Spleen (tissue), 7 donors: ENCODE results near the gene KIF5A.

Source experiments
- POLR2A ChIP-seq, 3 donors: fragments of 450-650 bp; IDR thresholded peaks; one replicate each; pipeline ENCODE4 v1.5.1; 2017; ENCODE audit warnings: antibody characterized with exemption in 3 of 3, mild to moderate bottlenecking in 1 of 3
- POLR2AphosphoS5 ChIP-seq, 3 donors: sonication (generic); formaldehyde crosslinking; IDR thresholded peaks; one replicate each; pipeline ENCODE4 v1.5.1; 2017; ENCODE audit warnings: antibody characterized with exemption in 3 of 3
- TF ChIP-seq, protein P1 (sequence below), 11 experiments: fragments of 200-600 bp in 7 of 11; fragments of 450-650 bp in 4 of 11; sonication (generic) in 4 of 11; IDR thresholded peaks in 8 of 11; conservative IDR thresholded peaks in 3 of 11; 1 replicate in 7 of 11; 2 replicates in 4 of 11; pipeline versions ENCODE4 v1.4.0 to v1.8.0; 2016 to 2021; ENCODE audit warnings: antibody characterized with exemption in 11 of 11, inconsistent platforms in 4 of 11, mild to moderate bottlenecking in 1 of 11
- donor health status: DM: no; HTN: no; CAD: no; lungs with moderate emphysema.
- donor health status: DM: no; HTN: no; CAD: no.
- donor health status: DM: no; HTN: no; CAD: no.

DNA sequence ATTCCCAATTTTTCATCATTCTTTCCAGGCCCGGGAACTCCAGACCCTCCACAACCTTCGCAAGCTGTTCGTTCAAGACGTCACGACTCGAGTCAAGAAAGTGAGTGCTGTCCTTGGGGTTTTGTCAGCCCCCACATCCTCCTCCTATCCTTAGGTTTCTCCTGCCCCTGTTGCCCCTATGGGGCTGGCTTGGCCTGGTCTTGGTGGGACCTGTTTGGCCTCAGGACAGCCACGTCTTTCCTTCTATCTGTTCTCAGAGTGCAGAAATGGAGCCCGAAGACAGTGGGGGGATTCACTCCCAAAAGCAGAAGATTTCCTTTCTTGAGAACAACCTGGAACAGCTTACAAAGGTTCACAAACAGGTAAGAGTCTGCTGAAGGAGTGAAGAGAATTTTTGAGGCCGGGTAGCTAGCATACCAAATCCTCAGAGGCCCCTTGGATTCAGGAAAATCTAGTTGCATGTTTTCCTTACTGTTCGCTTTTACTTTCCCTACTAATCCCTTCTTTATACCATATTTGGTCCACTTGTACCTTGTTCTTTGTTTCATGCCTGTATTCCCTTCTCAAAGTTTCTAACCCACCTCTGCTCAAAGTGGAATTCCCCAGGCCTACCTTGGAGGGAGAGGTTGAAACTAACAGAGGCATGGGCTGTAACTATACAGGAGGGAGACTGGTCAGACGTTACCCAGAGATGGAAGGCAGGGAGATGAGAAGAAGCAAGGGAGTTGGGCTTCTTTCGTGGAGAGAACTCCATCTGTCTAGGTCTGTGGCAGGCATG, 28.3 kb downstream of the KIF5A start:
- TF ChIP-seq, protein P1, sequence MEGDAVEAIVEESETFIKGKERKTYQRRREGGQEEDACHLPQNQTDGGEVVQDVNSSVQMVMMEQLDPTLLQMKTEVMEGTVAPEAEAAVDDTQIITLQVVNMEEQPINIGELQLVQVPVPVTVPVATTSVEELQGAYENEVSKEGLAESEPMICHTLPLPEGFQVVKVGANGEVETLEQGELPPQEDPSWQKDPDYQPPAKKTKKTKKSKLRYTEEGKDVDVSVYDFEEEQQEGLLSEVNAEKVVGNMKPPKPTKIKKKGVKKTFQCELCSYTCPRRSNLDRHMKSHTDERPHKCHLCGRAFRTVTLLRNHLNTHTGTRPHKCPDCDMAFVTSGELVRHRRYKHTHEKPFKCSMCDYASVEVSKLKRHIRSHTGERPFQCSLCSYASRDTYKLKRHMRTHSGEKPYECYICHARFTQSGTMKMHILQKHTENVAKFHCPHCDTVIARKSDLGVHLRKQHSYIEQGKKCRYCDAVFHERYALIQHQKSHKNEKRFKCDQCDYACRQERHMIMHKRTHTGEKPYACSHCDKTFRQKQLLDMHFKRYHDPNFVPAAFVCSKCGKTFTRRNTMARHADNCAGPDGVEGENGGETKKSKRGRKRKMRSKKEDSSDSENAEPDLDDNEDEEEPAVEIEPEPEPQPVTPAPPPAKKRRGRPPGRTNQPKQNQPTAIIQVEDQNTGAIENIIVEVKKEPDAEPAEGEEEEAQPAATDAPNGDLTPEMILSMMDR (IDR thresholded peaks at IDR 0.05 in 8 of 11, conservative IDR thresholded peaks at IDR 0.05 in 3 of 11): no peak
- TF ChIP-seq POLR2A (IDR thresholded peaks at IDR 0.05) (no peak), POLR2AphosphoS5 (IDR thresholded peaks at IDR 0.05) (no peak)
